Parathyroid adenoma (tissue), 2 donors: ENCODE measurements around the gene QRICH2.

Source experiments
- H2AFZ ChIP-seq: fragments of 300-600 bp; sonication (generic); one replicate; pipeline ENCODE4 v1.7.0; 2017; ENCODE audit warnings: antibody characterized with exemption, mild to moderate bottlenecking
- H3K27ac ChIP-seq: fragments of 300-600 bp; sonication (generic); one replicate; pipeline ENCODE4 v1.7.0; 2017
- H3K27me3 ChIP-seq: fragments of 300-600 bp; sonication (generic); one replicate; pipeline ENCODE4 v1.7.0; 2017; ENCODE audit warnings: low read length; ENCODE audit not compliant: control insufficient read depth, insufficient read depth
- H3K36me3 ChIP-seq: fragments of 300-600 bp; sonication (generic); one replicate; pipeline ENCODE4 v1.7.0; 2017; ENCODE audit warnings: low read length; ENCODE audit not compliant: control insufficient read depth, insufficient read depth
- H3K4me1 ChIP-seq: fragments of 300-600 bp; sonication (generic); one replicate; pipeline ENCODE4 v1.7.0; 2017; ENCODE audit warnings: control low read depth
- H3K4me2 ChIP-seq: fragments of 300-600 bp; sonication (generic); one replicate; pipeline ENCODE4 v1.7.0; 2017; ENCODE audit warnings: low read length
- H3K4me3 ChIP-seq: fragments of 300-600 bp; sonication (generic); one replicate; pipeline ENCODE4 v1.7.0; 2017; ENCODE audit warnings: low read depth, low read length
- H3K79me2 ChIP-seq: fragments of 300-600 bp; sonication (generic); one replicate; pipeline ENCODE4 v1.7.0; 2017; ENCODE audit warnings: control low read depth
- H3K9ac ChIP-seq: fragments of 300-600 bp; sonication (generic); one replicate; pipeline ENCODE4 v1.7.0; 2017; ENCODE audit warnings: mild to moderate bottlenecking
- H3K9me3 ChIP-seq: fragments of 300-600 bp; sonication (generic); one replicate; pipeline ENCODE4 v1.7.0; 2017; ENCODE audit warnings: low read length; ENCODE audit not compliant: control insufficient read depth
- CTCF ChIP-seq: fragments of 300-600 bp; sonication (generic); IDR thresholded peaks from one replicate; pipeline ENCODE4 v1.7.0; 2017; ENCODE audit warnings: antibody characterized with exemption, mild to moderate bottlenecking
- donor health status: primary hyperparathyroidism.

QRICH2 gene

DNA sequence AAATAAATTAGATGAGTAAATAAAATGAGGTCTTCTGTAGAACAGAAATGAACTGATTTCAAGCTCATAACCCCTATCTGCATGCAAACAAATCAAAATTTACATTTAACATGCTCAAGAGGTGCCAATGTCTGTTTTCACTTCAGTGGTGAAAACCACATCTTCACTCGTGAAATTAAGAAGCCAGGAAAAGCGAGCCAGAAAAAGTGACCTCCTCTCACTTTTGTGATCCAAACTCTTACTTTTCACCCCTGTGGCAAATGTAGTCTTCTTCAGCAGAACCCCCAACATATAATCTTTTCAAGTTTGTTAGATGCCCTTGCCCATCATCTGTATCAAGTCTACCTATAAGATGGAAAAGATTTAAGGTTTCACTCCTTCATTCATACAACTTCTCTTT, 9.5 kb upstream of the QRICH2 start:
- Histone ChIP-seq H3K9me3 (no peaks in the 10 kb centered on the region), H3K4me2 (no peak overlapping the region), H3K4me3 (no peak overlapping the region), H3K79me2 (no peaks in the 10 kb centered on the region), H3K27me3 (no peaks in the 10 kb centered on the region), H3K9ac (no peak overlapping the region), H2AFZ (no peak overlapping the region), H3K27ac (no peak overlapping the region), H3K4me1 (peaks cover 6% of the 10 kb centered on the region), H3K36me3 (no peaks in the 10 kb centered on the region)
- no peak for TF ChIP-seq CTCF

- H3K4me3 ChIP-seq: peak overlapping the region; percentile 39
- no peaks in the 10 kb centered on the region for H3K27me3 ChIP-seq
- peak overlapping the region; percentile 57 for H3K4me2 ChIP-seq
- no peak for TF ChIP-seq CTCF
- no peaks in the 10 kb centered on the region for H3K79me2 ChIP-seq
- H3K36me3 ChIP-seq: no peaks in the 10 kb centered on the region
- H3K9ac ChIP-seq: no peak overlapping the region
- peaks cover 6% of the 10 kb centered on the region for H3K4me1 ChIP-seq
- H3K27ac ChIP-seq: peak overlapping the region; percentile 21
- no peaks in the 10 kb centered on the region for H3K9me3 ChIP-seq
- H2AFZ ChIP-seq: peak overlapping the region; percentile 6
Observed at GRCh38 chr17:76314392-76315227, 6.5 kb upstream of the QRICH2 start.

DNA sequence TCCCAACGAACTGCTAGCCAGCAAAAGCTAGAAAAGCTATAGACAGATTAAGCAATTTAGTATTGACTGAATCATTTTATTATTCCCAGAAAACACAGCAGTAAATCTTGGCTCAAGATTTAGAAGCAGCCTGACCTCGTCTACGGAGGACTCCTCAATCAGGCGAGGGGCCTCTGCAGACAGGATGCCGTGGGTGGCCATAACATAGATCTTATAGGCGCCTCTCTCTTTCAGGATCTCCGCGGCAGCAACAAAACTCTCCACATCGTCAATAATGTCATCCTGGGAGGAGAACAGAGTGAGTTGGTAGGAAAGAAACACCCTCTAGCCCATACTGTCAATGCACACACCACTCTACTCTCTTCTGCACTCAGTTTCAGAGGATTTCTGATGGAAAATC, 4.7 kb upstream of the QRICH2 start:
- Histone ChIP-seq H3K4me3 (no peak overlapping the region), H3K27ac (no peak overlapping the region), H3K36me3 (no peaks in the 10 kb centered on the region)

GRCh38 chr17:76309461-76309860, 1.4 kb upstream of the QRICH2 start:
- no peaks in the 10 kb centered on the region for H3K4me1 ChIP-seq

More for the DNA sequence above, 4.7 kb upstream of the QRICH2 start:
- H3K9me3 ChIP-seq: no peaks in the 10 kb centered on the region
- H3K27me3 ChIP-seq: no peaks in the 10 kb centered on the region
- no peak overlapping the region for H3K9ac ChIP-seq
- no peak for TF ChIP-seq CTCF
- no peak overlapping the region for H2AFZ ChIP-seq
- peaks cover 6% of the 10 kb centered on the region for H3K4me1 ChIP-seq
- H3K4me2 ChIP-seq: no peak overlapping the region
- H3K79me2 ChIP-seq: no peaks in the 10 kb centered on the region

More at GRCh38 chr17:76309461-76309860, 1.4 kb upstream of the QRICH2 start:
- Histone ChIP-seq H3K36me3 (no peaks in the 10 kb centered on the region), H3K4me2 (no peak overlapping the region), H3K27me3 (no peaks in the 10 kb centered on the region), H3K4me3 (no peak overlapping the region), H3K27ac (no peak overlapping the region), H3K9me3 (no peaks in the 10 kb centered on the region), H3K79me2 (no peaks in the 10 kb centered on the region), H3K9ac (no peak overlapping the region), H2AFZ (no peak overlapping the region)
- TF ChIP-seq CTCF: no peak
